HG03066 (cell line): ENCODE results near the gene ZNF408.
"Not testable (repeated sequence)": the region's sequence is repeated elsewhere in the genome, so short reads cannot be mapped to it uniquely, and the experiment has no call there.

Source experiments
- ATAC-seq: cut with Tn5 transposase; IDR thresholded peaks from one replicate; pipeline ENCODE4 v1.9.1; 2021; ENCODE audit warnings: low read depth; ENCODE audit not compliant: unreplicated experiment

Gene ZNF408

GRCh38 chr11:46700241-46701077, at the start of gene ZNF408, which contains the start of gene ARHGAP1:
TSS of gene ZNF408 (plus strand) at chr11:46701031. CDS start at chr11:46701048, 17 bp downstream.
TSS of gene ARHGAP1 (minus strand) at chr11:46700619. CDS start at chr11:46696107, 4,512 bp downstream.
- peak; percentile 92 for ATAC-seq

GRCh38 chr11:46655631-46656030, 45.2 kb upstream of the ZNF408 start:
- ATAC-seq: no peak

GRCh38 chr11:46657186-46657585, 43.6 kb upstream of the ZNF408 start:
- no peak for ATAC-seq

- no peak for ATAC-seq
These were observed 42.6 kb upstream of the ZNF408 start for GRCh38 chr11:46658259-46658658.

- ATAC-seq: no peak
These were observed 40.9 kb upstream of the ZNF408 start for GRCh38 chr11:46659908-46660307.

- ATAC-seq: no peak
These were observed 39.0 kb upstream of the ZNF408 start for GRCh38 chr11:46661836-46662235.

GRCh38 chr11:46662366-46662765, 38.5 kb upstream of the ZNF408 start:
- ATAC-seq: no peak

GRCh38 chr11:46663277-46663940, 37.4 kb upstream of the ZNF408 start:
- ATAC-seq: no peak

- ATAC-seq: no peak
These were observed 36.2 kb upstream of the ZNF408 start for GRCh38 chr11:46664612-46665011.

- no peak for ATAC-seq
These were observed 35.5 kb upstream of the ZNF408 start for GRCh38 chr11:46665356-46665755.

- no peak for ATAC-seq
These were observed 34.3 kb upstream of the ZNF408 start for GRCh38 chr11:46666516-46666915.

GRCh38 chr11:46667043-46667481, 33.8 kb upstream of the ZNF408 start:
- ATAC-seq: no peak

- ATAC-seq: no peak
These were observed 32.2 kb upstream of the ZNF408 start for GRCh38 chr11:46668480-46669085.

- ATAC-seq: no peak
These were observed 31.1 kb upstream of the ZNF408 start for GRCh38 chr11:46669711-46670139.

GRCh38 chr11:46670521-46670920, 30.3 kb upstream of the ZNF408 start:
- not testable (repeated sequence) for ATAC-seq

- ATAC-seq: no peak
These were observed 28.9 kb upstream of the ZNF408 start for GRCh38 chr11:46671958-46672315.

GRCh38 chr11:46672381-46672839, 28.4 kb upstream of the ZNF408 start:
- no peak for ATAC-seq

GRCh38 chr11:46673713-46674462, 26.9 kb upstream of the ZNF408 start:
- no peak for ATAC-seq

GRCh38 chr11:46674463-46675287, 26.2 kb upstream of the ZNF408 start:
- no peak for ATAC-seq
